A673 (cell line): ENCODE results near the gene INHBA. TPM values are rescaled to one million over a fixed set of nuclear protein-coding genes. Genes with fewer than 3 reads are reported as not detected.

Experiments used
- BruUV-seq: library from RNA; stranded (reverse); fragments of 400-500 nt; replicated peaks from 2 replicates; lab custom pipeline; 2021; lab: Mats Ljungman, UMichigan
- CTCF ChIA-PET: fragments of 300-600 bp; sonication (Branson Sonifier 250); formaldehyde crosslinking; loops from one replicate; lab custom pipeline; 2022; ENCODE audit warnings: antibody characterized with exemption; lab: Charles Lee
- POLR2A ChIA-PET: fragments of 300-600 bp; sonication (Branson Sonifier 250); formaldehyde crosslinking; loops from one replicate; lab custom pipeline; 2022; ENCODE audit warnings: antibody characterized with exemption; ENCODE audit not compliant: low non-redundant PET; lab: Charles Lee
- DNase-seq: peaks from one replicate; pipeline ENCODE4 v3.0.0-alpha.2; 2015; ENCODE audit warnings: low spot score
- H3K27ac ChIP-seq: fragments of 200-600 bp; sonication (generic); 2 replicates; pipeline ENCODE4 v1.5.1; 2016; ENCODE audit warnings: mixed run types, low read depth, mild to moderate bottlenecking, mixed read lengths, antibody characterized with exemption, low read length; ENCODE audit not compliant: poor library complexity, severe bottlenecking
- H3K27me3 ChIP-seq: fragments of 200-600 bp; sonication (generic); replicated peaks from 2 replicates; pipeline ENCODE4 v1.6.1; 2017; ENCODE audit warnings: mixed run types, low read depth, mild to moderate bottlenecking, mixed read lengths, antibody characterized with exemption, low read length; ENCODE audit not compliant: insufficient read depth, poor library complexity
- H3K36me3 ChIP-seq: fragments of 200-600 bp; sonication (generic); 2 replicates; pipeline ENCODE4 v1.6.1; 2016; ENCODE audit warnings: mixed run types, mild to moderate bottlenecking, mixed read lengths, antibody characterized with exemption, low read length; ENCODE audit not compliant: insufficient read depth, poor library complexity, severe bottlenecking
- H3K4me1 ChIP-seq: fragments of 200-600 bp; sonication (generic); 2 replicates; pipeline ENCODE4 v1.6.1; 2017; ENCODE audit warnings: mixed run types, mild to moderate bottlenecking, mixed read lengths, antibody characterized with exemption, low read length; ENCODE audit not compliant: insufficient read depth, poor library complexity, severe bottlenecking
- H3K4me3 ChIP-seq: fragments of 200-600 bp; sonication (generic); 2 replicates; pipeline ENCODE4 v1.5.1; 2016; ENCODE audit warnings: low read depth, mixed run types, mild to moderate bottlenecking, mixed read lengths, low read length; ENCODE audit not compliant: poor library complexity, severe bottlenecking
- H3K9me3 ChIP-seq: fragments of 200-600 bp; sonication (generic); 2 replicates; pipeline ENCODE4 v1.6.1; 2016; ENCODE audit warnings: mixed run types, low read depth, mild to moderate bottlenecking, mixed read lengths, antibody characterized with exemption, low read length; ENCODE audit not compliant: poor library complexity, severe bottlenecking
- EZH2 ChIP-seq: fragments of 200-600 bp; sonication (generic); IDR thresholded peaks from 2 replicates; pipeline ENCODE4 v1.6.1; 2017; ENCODE audit warnings: borderline replicate concordance, low read depth, mild to moderate bottlenecking, mixed read lengths, antibody characterized with exemption, low read length; ENCODE audit not compliant: poor library complexity, severe bottlenecking
- intact Hi-C: fragments of 100-400 bp; cut with micrococcal nuclease; formaldehyde crosslinking; loops from one replicate; pipeline ENCODE4 v1.10.0; 2022; ENCODE audit not compliant: unreplicated experiment
- total RNA-seq: library from RNA; stranded (reverse); gene quantifications from 2 replicates; pipeline ENCODE4 v1.2.3, GENCODE V29; 2021
- TF ChIP-seq, protein P1 (sequence below): fragments of 300-800, 200-600 bp; sonication (generic); conservative IDR thresholded peaks from 2 replicates; pipeline ENCODE4 v1.5.1; 2017; ENCODE audit warnings: low read depth, mild to moderate bottlenecking, antibody characterized with exemption, low read length, moderate library complexity, mixed read lengths

Gene INHBA
- total RNA-seq, 1 experiment from 2014 or later = 1.7 TPM

DNA sequence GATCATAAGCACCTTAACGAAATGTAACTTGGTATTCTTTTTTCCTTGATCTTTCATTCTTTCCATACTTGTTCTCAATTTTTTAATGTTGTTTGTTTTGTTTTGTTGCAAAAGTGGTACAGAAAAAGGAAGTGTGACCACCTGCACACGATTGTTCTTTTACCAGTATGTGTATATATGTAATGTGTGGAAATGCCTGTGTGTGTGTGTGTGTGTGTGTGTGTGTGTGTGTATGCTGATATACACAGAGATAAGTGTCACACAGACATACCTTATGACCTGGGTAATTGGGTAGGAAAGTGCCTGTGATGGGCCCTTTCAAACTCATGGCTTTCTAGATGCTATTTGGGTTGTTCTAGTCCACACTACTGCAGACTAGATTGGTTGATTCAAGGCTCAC is 14.0 kb downstream of the INHBA start:
- no TSS peak for BruUV-seq
- CTCF ChIA-PET = no interaction called here

DNA sequence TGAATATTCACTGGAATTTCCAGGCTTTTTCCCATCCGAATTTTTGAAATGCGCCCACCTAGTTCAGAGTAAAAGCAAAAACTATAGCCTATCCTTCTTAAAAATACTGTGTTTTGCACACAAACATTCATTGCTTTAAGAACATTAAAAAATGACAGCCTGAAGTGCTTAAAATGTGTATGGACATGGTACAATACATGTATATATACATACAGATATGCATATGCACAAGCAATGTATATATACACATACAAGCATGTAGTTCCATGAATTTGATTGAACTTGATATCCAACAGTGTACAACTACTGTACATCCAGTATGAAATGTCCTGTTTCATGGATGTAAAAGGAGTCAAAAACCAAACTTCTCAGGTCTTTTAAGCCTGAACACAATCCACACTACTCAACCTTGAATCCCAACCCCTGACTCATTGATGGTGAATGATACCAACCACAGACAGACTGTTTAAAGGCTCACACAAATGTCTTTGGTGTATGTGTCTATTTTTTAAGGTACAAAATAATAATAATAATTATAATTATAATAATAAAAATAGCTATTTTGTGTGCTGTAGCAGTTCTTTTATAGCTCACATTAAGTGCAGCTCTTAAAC is 14.8 kb downstream of the INHBA start:
- intact Hi-C loops = no loop called here
- Histone ChIP-seq H3K36me3 (no peaks in the 10 kb centered on the region), H3K4me1 (peaks cover 3% of the 10 kb centered on the region), H3K27me3 (no peaks in the 10 kb centered on the region), H3K9me3 (no peaks in the 10 kb centered on the region), H3K4me3 (no peak overlapping the region), H3K27ac (no peak overlapping the region)
- no peak for DNase-seq
- no TSS peak for BruUV-seq
- ChIA-PET CTCF (no interaction called here), POLR2A (no interaction called here)
- TF ChIP-seq EZH2 = no peak
- TF ChIP-seq, protein P1, sequence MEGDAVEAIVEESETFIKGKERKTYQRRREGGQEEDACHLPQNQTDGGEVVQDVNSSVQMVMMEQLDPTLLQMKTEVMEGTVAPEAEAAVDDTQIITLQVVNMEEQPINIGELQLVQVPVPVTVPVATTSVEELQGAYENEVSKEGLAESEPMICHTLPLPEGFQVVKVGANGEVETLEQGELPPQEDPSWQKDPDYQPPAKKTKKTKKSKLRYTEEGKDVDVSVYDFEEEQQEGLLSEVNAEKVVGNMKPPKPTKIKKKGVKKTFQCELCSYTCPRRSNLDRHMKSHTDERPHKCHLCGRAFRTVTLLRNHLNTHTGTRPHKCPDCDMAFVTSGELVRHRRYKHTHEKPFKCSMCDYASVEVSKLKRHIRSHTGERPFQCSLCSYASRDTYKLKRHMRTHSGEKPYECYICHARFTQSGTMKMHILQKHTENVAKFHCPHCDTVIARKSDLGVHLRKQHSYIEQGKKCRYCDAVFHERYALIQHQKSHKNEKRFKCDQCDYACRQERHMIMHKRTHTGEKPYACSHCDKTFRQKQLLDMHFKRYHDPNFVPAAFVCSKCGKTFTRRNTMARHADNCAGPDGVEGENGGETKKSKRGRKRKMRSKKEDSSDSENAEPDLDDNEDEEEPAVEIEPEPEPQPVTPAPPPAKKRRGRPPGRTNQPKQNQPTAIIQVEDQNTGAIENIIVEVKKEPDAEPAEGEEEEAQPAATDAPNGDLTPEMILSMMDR = no peak

More for the DNA sequence above, 14.0 kb downstream of the INHBA start:
- intact Hi-C loops = no loop called here
- H3K36me3 ChIP-seq = no peaks in the 10 kb centered on the region
- H3K4me3 ChIP-seq = no peak overlapping the region
- H3K9me3 ChIP-seq = no peaks in the 10 kb centered on the region
- no peaks in the 10 kb centered on the region for H3K27me3 ChIP-seq
- POLR2A ChIA-PET = no interaction called here
- TF ChIP-seq, protein P1 = no peak
- no peak for TF ChIP-seq EZH2
- no peak overlapping the region for H3K27ac ChIP-seq
- peaks cover 10% of the 10 kb centered on the region for H3K4me1 ChIP-seq
- no peak for DNase-seq

DNA sequence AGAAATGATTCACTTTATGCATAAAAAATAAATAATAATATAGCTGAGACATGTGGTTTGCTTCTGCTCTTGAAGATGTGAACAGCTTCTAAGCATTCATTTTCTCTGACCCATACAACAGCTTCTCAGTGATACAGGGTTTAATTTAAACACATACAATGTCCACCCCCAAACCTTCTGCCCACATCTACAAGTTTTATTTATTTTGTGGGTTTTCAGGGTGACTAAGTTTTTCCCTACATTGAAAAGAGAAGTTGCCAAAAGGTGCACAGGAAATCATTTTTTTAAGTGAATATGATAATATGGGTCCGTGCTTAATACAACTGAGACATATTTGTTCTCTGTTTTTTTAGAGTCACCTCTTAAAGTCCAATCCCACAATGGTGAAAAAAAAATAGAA is 17.2 kb downstream of the INHBA start:
- H3K27ac ChIP-seq = no peak overlapping the region
- BruUV-seq = no TSS peak
- ChIA-PET POLR2A (no interaction called here), CTCF (no interaction called here)
- no peak overlapping the region for H3K4me3 ChIP-seq
- H3K27me3 ChIP-seq = no peaks in the 10 kb centered on the region
- DNase-seq = no peak
- TF ChIP-seq, protein P1 = no peak
- no peak for TF ChIP-seq EZH2
- intact Hi-C loops = no loop called here
- H3K9me3 ChIP-seq = no peaks in the 10 kb centered on the region
- no peaks in the 10 kb centered on the region for H3K4me1 ChIP-seq
- H3K36me3 ChIP-seq = no peaks in the 10 kb centered on the region
